Measurements from ENCODE around the gene TMEM184A. TPM values are rescaled to one million over a fixed set of nuclear protein-coding genes. Genes with fewer than 3 reads are reported as not detected.

The TMEM184A gene
- total and polyA plus RNA-seq, 2 of the 4 experiments (the other 2 are of a cell fraction): 0.36 to 1.9 TPM

GRCh38 chr7:1542329-1542728, 13.7 kb downstream of the TMEM184A start:
- BruUV-seq (replicated peaks): no TSS peak
- POLR2A ChIA-PET (ENCODE audit: unreplicated experiment): no interaction called here

More at GRCh38 chr7:1542329-1542728, 13.7 kb downstream of the TMEM184A start:
- H3K56ac ChIP-seq (ENCODE audit: extremely low read depth, insufficient read depth, low read length): no peak overlapping the region
- H2BK120ac ChIP-seq (ENCODE audit: low read depth, low read length): no peak overlapping the region
- H4K8ac ChIP-seq (ENCODE audit: low read depth in 2 of 2, low read length in 2 of 2): no peak overlapping the region
- H3K27me3 ChIP-seq (ENCODE audit: control insufficient read depth, insufficient read depth, low read length): no peaks in the 10 kb centered on the region
- H3K23ac ChIP-seq (ENCODE audit: low read depth, low read length): no peak overlapping the region
- no peak overlapping the region for H4K91ac ChIP-seq (ENCODE audit: insufficient read depth, low read depth, low read length)
- H3K4me2 ChIP-seq (ENCODE audit: low read depth, low read length): no peak overlapping the region
- intact Hi-C loops (cut with micrococcal nuclease) (no loop called here), in situ Hi-C loops (cut with MboI; ENCODE audit: low sequenced_read_pairs) (no loop called here), dilution Hi-C loops (cut with HindIII; ENCODE audit: low sequenced_read_pairs, unreplicated experiment) (no loop called here)
- peaks cover 4% of the 10 kb centered on the region; the same call in 1 of the 2 replicates for H3K9me1 ChIP-seq (ENCODE audit: insufficient read depth, low read length)
- H2BK15ac ChIP-seq (ENCODE audit: low read depth, low read length): no peak overlapping the region
- H2BK5ac ChIP-seq (ENCODE audit: low read depth, low read length, poor library complexity, severe bottlenecking): no peak overlapping the region
- H2AFZ ChIP-seq (replicated peaks; ENCODE audit: low read length, poor library complexity): no peak overlapping the region
- H4K5ac ChIP-seq (ENCODE audit: low read depth, low read length): no peak overlapping the region
- H3K14ac ChIP-seq (replicated peaks; ENCODE audit: low read depth, low read length): no peak overlapping the region
- no peak for DNase-seq
- TF ChIP-seq MAZ (IDR thresholded peaks at IDR 0.05; ENCODE audit: borderline replicate concordance, low read depth, low read length): no peak
- TF ChIP-seq POLR2A (IDR thresholded peaks at IDR 0.05; ENCODE audit: low read depth, low read length): no peak; the same call in 1 of the 2 replicates
- TF ChIP-seq ELK1 (IDR thresholded peaks at IDR 0.05; ENCODE audit: borderline replicate concordance, low read depth, low read length): no peak
- TF ChIP-seq NFE2L2 (IDR thresholded peaks at IDR 0.05; ENCODE audit: low read depth, low read length): no peak
- TF ChIP-seq RAD21 (IDR thresholded peaks at IDR 0.05; ENCODE audit: low read length): no peak
- TF ChIP-seq RCOR1 (IDR thresholded peaks at IDR 0.05; ENCODE audit: insufficient replicate concordance, low read length): no peak
- TF ChIP-seq BHLHE40 (IDR thresholded peaks at IDR 0.05; ENCODE audit: low read depth, low read length): no peak
- TF ChIP-seq FOS (IDR thresholded peaks at IDR 0.05; ENCODE audit: low read depth, low read length): no peak
- no peak for TF ChIP-seq MAFK (IDR thresholded peaks at IDR 0.05; ENCODE audit: low read depth, low read length)
- no peak for TF ChIP-seq MXI1 (IDR thresholded peaks at IDR 0.05; ENCODE audit: borderline replicate concordance, low read depth, low read length)
- no peak for TF ChIP-seq CHD1 (IDR thresholded peaks at IDR 0.05; ENCODE audit: low read depth, low read length)
- TF ChIP-seq CEBPB (IDR thresholded peaks at IDR 0.05; ENCODE audit: low read depth, low read length): no peak
- TF ChIP-seq CTCF (conservative IDR thresholded peaks at IDR 0.05; ENCODE audit: low read depth, low read length): no peak
- no peak for TF ChIP-seq USF2 (IDR thresholded peaks at IDR 0.05; ENCODE audit: low read depth, low read length)
- no peak for TF ChIP-seq RFX5 (IDR thresholded peaks at IDR 0.05; ENCODE audit: low read depth, low read length)
- TF ChIP-seq SMC3 (IDR thresholded peaks at IDR 0.05; ENCODE audit: low read depth, low read length): no peak
- H3K27ac ChIP-seq (ENCODE audit: insufficient read depth, low read length): no peak overlapping the region
- no peak overlapping the region for H3K9ac ChIP-seq (ENCODE audit: low read depth, low read length)
- H2AK9ac ChIP-seq (replicated peaks; ENCODE audit: low read depth, low read length, poor library complexity): no peak overlapping the region
- H3K18ac ChIP-seq (ENCODE audit: low read depth, low read length): no peak overlapping the region
- ATAC-seq (ENCODE audit: low read depth): no peak
- H3K4me1 ChIP-seq (ENCODE audit: control insufficient read depth, insufficient read depth, low read length): peaks cover 7% of the 10 kb centered on the region
- peaks cover 48% of the 10 kb centered on the region for H3K36me3 ChIP-seq (ENCODE audit: control insufficient read depth, insufficient read depth, low read length)
- peaks cover 25% of the 10 kb centered on the region for H4K20me1 ChIP-seq (ENCODE audit: insufficient read depth, low read length)
- H3K79me1 ChIP-seq (ENCODE audit: low read depth in 1 of 2, low read length in 2 of 2): peaks cover 0 to 43% of the 10 kb centered on the region in 2 experiments; a peak in 3 of 4 replicates
- H3K9me3 ChIP-seq (ENCODE audit: control insufficient read depth, insufficient read depth, low read length): no peaks in the 10 kb centered on the region
- WGBS, 2 experiments (ENCODE audit: extremely low coverage in 2 of 2, insufficient read length in 1 of 2): 93% methylated on average over 3 of the region's 21 CpGs; no CpG with 5 or more reads in 1 of the 2 experiments
- no peak overlapping the region for H3K4me3 ChIP-seq (ENCODE audit: insufficient read depth, low read depth, low read length)
- CTCF ChIA-PET: no interaction called here
- no peak overlapping the region for H2BK20ac ChIP-seq (ENCODE audit: low read depth, low read length)
- H2AK5ac ChIP-seq (ENCODE audit: low read depth, low read length): no peak overlapping the region
- no peak overlapping the region for H3K4ac ChIP-seq (ENCODE audit: low read depth, low read length)
